GM10847 (cell line): Measurements from ENCODE around the gene ZNF692.

Source experiments
- POLR2A ChIP-seq: IDR thresholded peaks from 2 replicates; pipeline ENCODE4 v1.6.1; 2011; ENCODE audit not compliant: insufficient read length; ENCODE audit errors: extremely low read depth

Gene ZNF692

GRCh38 chr1:248858891-248859889 is at the start of gene ZNF692:
TSS of gene ZNF692 (minus strand) at chr1:248859085. CDS start at chr1:248858309, 776 bp downstream.
- TF ChIP-seq POLR2A = peak; percentile 94

- no peak for TF ChIP-seq POLR2A
These were observed 48.1 kb upstream of the ZNF692 start for GRCh38 chr1:248906753-248907661.

- peak; percentile 94 for TF ChIP-seq POLR2A
These were observed 47.3 kb upstream of the ZNF692 start, which contains the start of gene PGBD2 for GRCh38 chr1:248906009-248906752. TSS of gene PGBD2 (plus strand) at chr1:248906235. CDS start at chr1:248913863, 7,628 bp downstream.

GRCh38 chr1:248905662-248906008 is 46.8 kb upstream of the ZNF692 start:
- no peak for TF ChIP-seq POLR2A

- TF ChIP-seq POLR2A = no peak
These were observed 45.7 kb upstream of the ZNF692 start for GRCh38 chr1:248904437-248905216.

- TF ChIP-seq POLR2A = no peak
These were observed 42.7 kb upstream of the ZNF692 start for GRCh38 chr1:248901578-248901977.

- TF ChIP-seq POLR2A = no peak
These were observed 41.8 kb upstream of the ZNF692 start for GRCh38 chr1:248900637-248901036.

- no peak for TF ChIP-seq POLR2A
These were observed 38.8 kb upstream of the ZNF692 start for GRCh38 chr1:248897412-248898337.

GRCh38 chr1:248894837-248895236 is 36.0 kb upstream of the ZNF692 start:
- no peak for TF ChIP-seq POLR2A

- TF ChIP-seq POLR2A = no peak
These were observed 33.7 kb upstream of the ZNF692 start for GRCh38 chr1:248892590-248892989.

- no peak for TF ChIP-seq POLR2A
These were observed 32.9 kb upstream of the ZNF692 start for GRCh38 chr1:248891758-248892157.

- TF ChIP-seq POLR2A = no peak
These were observed 31.9 kb upstream of the ZNF692 start for GRCh38 chr1:248890549-248891498.
